ENCODE measurements around the gene TMEM231. TPM values are rescaled to one million over a fixed set of nuclear protein-coding genes. Genes with fewer than 3 reads are reported as not detected.
"Not testable (repeated sequence)": the region's sequence is repeated elsewhere in the genome, so short reads cannot be mapped to it uniquely, and the experiment has no call there.

The TMEM231 gene
- total RNA-seq, 1 donor from 2014 or later = 6.9 TPM

- intact Hi-C loops (cut with DNase I) = no loop called here
- H3K4me1 ChIP-seq = no peaks in the 10 kb centered on the region
- H3K27ac ChIP-seq = no peak overlapping the region
- H3K36me3 ChIP-seq = peaks cover 0 to 10% of the 10 kb centered on the region in 2 donors
- no peaks in the 10 kb centered on the region for H3K27me3 ChIP-seq
- TF ChIP-seq CTCF (IDR thresholded peaks at IDR 0.05) (no peak), POLR2A (IDR thresholded peaks at IDR 0.05) (no peak), POLR2AphosphoS5 (IDR thresholded peaks at IDR 0.05; ENCODE audit: insufficient read depth in 1 of 2, low read depth in 1 of 2) (no peak)
- no peaks in the 10 kb centered on the region for H3K9me3 ChIP-seq
- DNase-seq (ENCODE audit: extremely low spot score in 2 of 2) = no peak
- H3K4me3 ChIP-seq = no peak overlapping the region
These were observed 9.8 kb downstream of the TMEM231 start for GRCh38 chr16:75546293-75546692.

DNA sequence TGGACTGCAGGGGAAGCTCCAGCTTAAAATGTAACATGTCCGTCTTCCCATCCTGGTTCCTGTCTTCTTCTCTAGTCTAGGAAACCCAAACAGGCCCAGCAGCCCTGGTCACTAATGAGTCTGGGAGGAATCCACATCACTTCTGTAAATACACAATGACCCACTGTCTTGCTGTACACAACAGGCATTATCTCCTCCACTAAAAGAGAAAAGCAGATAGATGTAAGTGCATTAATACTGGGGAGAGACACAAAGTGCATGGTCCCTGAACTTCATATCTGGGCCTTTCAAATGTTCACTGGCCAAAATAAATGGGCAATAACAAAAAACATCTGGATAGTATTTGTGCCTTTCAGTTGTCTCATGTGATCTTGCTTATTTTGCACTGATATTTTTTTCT is 10.2 kb downstream of the TMEM231 start:
- DNase-seq (ENCODE audit: extremely low spot score in 2 of 2); H3K27me3 ChIP-seq; H3K4me1 ChIP-seq; intact Hi-C loops (cut with DNase I); H3K27ac ChIP-seq; H3K4me3 ChIP-seq; H3K9me3 ChIP-seq; H3K36me3 ChIP-seq: not testable (repeated sequence)

DNA sequence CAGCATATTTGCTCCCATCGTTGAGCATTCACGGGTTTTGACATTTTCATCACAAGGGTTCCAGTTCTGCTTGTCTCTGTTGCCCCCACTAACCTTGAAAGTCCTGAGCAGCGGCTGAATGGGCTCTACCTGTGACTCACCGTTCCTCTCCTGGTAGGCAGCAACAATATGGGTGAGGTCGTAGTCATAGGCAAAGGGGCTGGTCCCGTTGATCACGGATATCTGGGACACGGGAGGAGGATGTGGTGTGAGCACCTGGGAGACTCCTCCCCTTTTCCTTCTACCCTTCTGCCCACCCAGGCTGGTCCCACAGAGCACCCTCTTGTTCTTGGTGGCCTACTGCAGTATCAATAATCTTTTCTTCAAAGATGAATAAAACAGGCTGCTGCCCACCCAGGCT is 13.6 kb downstream of the TMEM231 start:
- intact Hi-C loops (cut with DNase I); DNase-seq (ENCODE audit: extremely low spot score in 2 of 2); H3K27ac ChIP-seq; H3K27me3 ChIP-seq; H3K9me3 ChIP-seq; H3K4me3 ChIP-seq; H3K36me3 ChIP-seq; H3K4me1 ChIP-seq: not testable (repeated sequence)

GRCh38 chr16:75541236-75541635 is 14.8 kb downstream of the TMEM231 start:
- Histone ChIP-seq H3K27me3 (no peaks in the 10 kb centered on the region), H3K36me3 (peaks cover 0 to 10% of the 10 kb centered on the region in 2 donors), H3K27ac (no peak overlapping the region), H3K9me3 (no peaks in the 10 kb centered on the region), H3K4me1 (no peaks in the 10 kb centered on the region), H3K4me3 (no peak overlapping the region)
- no peak for DNase-seq (ENCODE audit: extremely low spot score in 2 of 2)
- intact Hi-C loops (cut with DNase I) = no loop called here
- TF ChIP-seq POLR2A (IDR thresholded peaks at IDR 0.05) = no peak

GRCh38 chr16:75538882-75539565 is 17.0 kb downstream of the TMEM231 start:
- H3K9me3 ChIP-seq; H3K4me3 ChIP-seq; H3K36me3 ChIP-seq; H3K27ac ChIP-seq; intact Hi-C loops (cut with DNase I); DNase-seq (ENCODE audit: extremely low spot score in 2 of 2); H3K27me3 ChIP-seq; H3K4me1 ChIP-seq: not testable (repeated sequence)

GRCh38 chr16:75537776-75538175 is 18.3 kb downstream of the TMEM231 start:
- H3K9me3 ChIP-seq = no peaks in the 10 kb centered on the region
- no peak overlapping the region for H3K27ac ChIP-seq
- intact Hi-C loops (cut with DNase I) = no loop called here
- H3K27me3 ChIP-seq = no peaks in the 10 kb centered on the region
- TF ChIP-seq POLR2A (IDR thresholded peaks at IDR 0.05) (no peak), POLR2AphosphoS5 (IDR thresholded peaks at IDR 0.05; ENCODE audit: insufficient read depth in 1 of 2, low read depth in 1 of 2) (no peak), CTCF (IDR thresholded peaks at IDR 0.05) (no peak)
- H3K4me3 ChIP-seq = no peak overlapping the region
- no peaks in the 10 kb centered on the region for H3K36me3 ChIP-seq
- H3K4me1 ChIP-seq = no peaks in the 10 kb centered on the region
- no peak for DNase-seq (ENCODE audit: extremely low spot score in 2 of 2)

DNA sequence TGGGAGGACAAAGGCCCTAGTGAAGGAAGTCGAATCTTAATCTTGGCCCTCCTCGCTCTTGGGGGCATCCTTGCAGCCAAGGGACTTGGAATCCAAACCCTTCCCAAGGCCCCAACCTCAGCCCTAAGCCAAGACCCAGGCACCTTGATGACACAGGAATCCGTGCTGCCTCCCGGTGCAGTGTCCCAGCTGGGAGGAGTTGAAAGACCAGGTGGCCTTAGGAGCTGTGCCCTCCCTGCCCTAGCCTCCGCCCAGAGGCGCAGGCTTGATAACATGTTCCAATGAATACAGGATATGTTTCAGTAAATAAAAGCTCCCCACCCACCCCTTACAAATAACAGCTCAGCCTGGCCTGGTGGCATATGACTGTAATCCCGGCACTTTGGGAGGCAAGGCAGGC is 20.2 kb downstream of the TMEM231 start, which contains the start of gene CHST5:
Gene CHST5 (minus strand): TSS at position 208 of the 400 bp plus-strand sequence. CDS start 5,724 bp downstream, outside the sequence.
- intact Hi-C loops (cut with DNase I) = no loop called here
- no peak for TF ChIP-seq POLR2AphosphoS5 (IDR thresholded peaks at IDR 0.05; ENCODE audit: insufficient read depth in 1 of 2, low read depth in 1 of 2)
- TF ChIP-seq POLR2A (IDR thresholded peaks at IDR 0.05) = no peak
- no peak for TF ChIP-seq CTCF (IDR thresholded peaks at IDR 0.05)
- no peak within 1 kb of the TSS for H3K27ac ChIP-seq

More for the DNA sequence above, 20.2 kb downstream of the TMEM231 start, which contains the start of gene CHST5:
- no peak for DNase-seq (ENCODE audit: extremely low spot score in 2 of 2)
- Histone ChIP-seq H3K9me3 (no peaks in the 10 kb centered on the region), H3K4me3 (no peak within 1 kb of the TSS), H3K36me3 (no peaks in the 10 kb centered on the region), H3K4me1 (no peaks in the 10 kb centered on the region), H3K27me3 (no peaks in the 10 kb centered on the region)

Measured in vagina (tissue), 2 donors.